HT-29 (cell line): ENCODE data around the gene FBLN1. TPM values are rescaled to one million over a fixed set of nuclear protein-coding genes. Genes with fewer than 3 reads are reported as not detected.
"Not testable (repeated sequence)": the region's sequence is repeated elsewhere in the genome, so short reads cannot be mapped to it uniquely, and the experiment has no call there.

ENCODE experiments used
- DNase-seq: peaks from one replicate; pipeline ENCODE4 v3.0.0-alpha.2; 2015; ENCODE audit warnings: low spot score
- total RNA-seq: library from RNA; depleted of rRNA; stranded (reverse); fragments of >200 nt; shearing (Covaris generic); gene quantifications from 2 replicates; pipeline ENCODE4 v1.2.3, GENCODE V29; 2014; rRNA removed

FBLN1 gene, protein sequence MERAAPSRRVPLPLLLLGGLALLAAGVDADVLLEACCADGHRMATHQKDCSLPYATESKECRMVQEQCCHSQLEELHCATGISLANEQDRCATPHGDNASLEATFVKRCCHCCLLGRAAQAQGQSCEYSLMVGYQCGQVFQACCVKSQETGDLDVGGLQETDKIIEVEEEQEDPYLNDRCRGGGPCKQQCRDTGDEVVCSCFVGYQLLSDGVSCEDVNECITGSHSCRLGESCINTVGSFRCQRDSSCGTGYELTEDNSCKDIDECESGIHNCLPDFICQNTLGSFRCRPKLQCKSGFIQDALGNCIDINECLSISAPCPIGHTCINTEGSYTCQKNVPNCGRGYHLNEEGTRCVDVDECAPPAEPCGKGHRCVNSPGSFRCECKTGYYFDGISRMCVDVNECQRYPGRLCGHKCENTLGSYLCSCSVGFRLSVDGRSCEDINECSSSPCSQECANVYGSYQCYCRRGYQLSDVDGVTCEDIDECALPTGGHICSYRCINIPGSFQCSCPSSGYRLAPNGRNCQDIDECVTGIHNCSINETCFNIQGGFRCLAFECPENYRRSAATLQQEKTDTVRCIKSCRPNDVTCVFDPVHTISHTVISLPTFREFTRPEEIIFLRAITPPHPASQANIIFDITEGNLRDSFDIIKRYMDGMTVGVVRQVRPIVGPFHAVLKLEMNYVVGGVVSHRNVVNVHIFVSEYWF
- 0.43 and 0.63 TPM in 2 replicates for total RNA-seq

DNA sequence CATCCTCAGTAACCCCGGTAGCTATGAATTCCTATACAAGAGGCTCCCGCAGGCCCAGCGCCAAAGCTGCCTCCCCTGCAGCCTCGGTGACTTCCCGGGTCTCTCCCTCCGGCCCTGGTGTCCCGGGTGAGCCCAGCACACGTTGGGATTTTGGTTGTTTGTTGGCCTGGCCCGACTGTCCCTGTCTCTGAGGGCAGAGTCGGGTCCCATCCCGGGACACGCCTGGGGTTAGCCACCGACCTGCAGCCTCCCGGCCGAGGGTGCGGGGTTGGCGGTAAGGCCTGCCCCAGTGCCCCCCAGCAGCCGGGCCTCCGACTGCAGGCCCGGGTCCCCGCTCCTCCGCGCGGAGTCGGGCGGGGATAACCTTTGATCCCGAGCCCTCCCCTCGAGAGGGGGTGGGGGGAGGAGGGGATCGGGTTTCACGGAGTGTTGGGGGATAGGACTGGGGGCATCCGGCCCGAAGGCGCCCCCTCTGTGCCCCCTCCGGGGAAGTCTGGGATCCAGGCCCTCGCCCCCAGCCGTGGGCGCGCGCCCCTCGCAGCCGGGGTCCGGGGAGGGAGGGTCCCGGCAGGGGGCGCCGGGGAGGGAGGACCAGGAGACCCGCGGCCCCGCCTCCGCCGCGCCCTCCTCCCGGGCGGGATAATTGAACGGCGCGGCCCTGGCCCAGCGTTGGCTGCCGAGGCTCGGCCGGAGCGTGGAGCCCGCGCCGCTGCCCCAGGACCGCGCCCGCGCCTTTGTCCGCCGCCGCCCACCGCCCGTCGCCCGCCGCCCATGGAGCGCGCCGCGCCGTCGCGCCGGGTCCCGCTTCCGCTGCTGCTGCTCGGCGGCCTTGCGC is at the start of gene FBLN1:
Gene FBLN1 (plus strand): TSS at position 669 of the 835 bp plus-strand sequence. CDS start 103 bp downstream, at position 772.
- no peak for DNase-seq

DNA sequence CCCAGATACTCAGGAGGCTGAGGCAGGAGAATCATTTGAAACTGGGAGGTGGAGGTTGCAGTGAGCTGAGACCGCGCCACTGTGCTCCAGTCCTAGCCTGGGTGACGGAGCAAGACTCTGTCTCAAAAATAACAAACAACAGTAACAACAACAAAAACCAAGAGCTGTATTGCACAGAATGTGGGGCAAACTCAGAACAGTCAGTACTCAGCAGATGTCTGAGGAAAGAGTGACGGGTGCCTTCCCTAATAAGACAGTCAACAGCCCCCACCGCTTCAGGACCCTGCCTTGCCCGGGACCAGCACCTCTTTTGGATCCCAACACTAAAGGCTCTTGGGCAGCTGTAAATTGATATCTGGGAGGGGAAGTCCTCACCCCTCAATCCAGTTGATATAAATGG is 48.9 kb upstream of the FBLN1 start:
- DNase-seq = no peak

DNA sequence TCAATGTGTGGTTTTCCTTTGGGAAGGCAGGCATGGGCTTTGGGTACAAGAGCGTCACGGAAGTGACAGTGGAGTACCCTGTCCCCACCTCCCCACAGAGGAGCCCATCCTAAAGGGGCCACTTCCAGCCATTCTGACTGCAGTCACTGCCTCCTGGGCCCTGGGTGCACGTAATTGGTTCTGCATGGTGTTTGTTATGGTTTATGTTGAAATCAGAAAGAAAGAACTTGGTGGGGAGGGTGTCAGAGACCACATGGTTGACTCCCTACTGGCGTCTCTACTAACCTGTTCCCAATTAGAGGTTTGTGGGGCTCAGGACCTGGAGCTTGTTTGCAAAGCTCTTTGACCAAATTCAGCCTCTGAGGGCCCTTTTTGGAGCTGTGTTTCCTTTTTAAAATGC is 48.4 kb upstream of the FBLN1 start:
- no peak for DNase-seq

DNA sequence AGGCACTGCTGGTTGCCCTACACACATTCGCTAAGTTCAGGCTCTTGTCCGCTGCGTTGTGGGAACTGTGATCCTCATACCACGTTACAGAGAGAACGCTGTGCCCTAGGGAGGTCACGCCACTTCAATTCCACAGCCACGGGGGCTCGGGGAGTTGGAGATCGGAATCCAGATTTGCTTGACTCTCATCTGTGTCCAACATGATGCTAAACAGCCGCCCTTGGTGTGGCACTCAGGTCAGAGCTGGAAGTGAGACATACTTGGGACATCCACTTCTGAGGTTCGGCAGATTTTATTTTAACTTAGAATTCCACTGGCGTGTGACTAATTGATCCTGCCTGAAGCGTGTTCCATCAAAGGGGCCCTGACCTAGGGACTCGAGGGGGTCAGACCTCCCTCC is 47.5 kb upstream of the FBLN1 start:
- DNase-seq = no peak

DNA sequence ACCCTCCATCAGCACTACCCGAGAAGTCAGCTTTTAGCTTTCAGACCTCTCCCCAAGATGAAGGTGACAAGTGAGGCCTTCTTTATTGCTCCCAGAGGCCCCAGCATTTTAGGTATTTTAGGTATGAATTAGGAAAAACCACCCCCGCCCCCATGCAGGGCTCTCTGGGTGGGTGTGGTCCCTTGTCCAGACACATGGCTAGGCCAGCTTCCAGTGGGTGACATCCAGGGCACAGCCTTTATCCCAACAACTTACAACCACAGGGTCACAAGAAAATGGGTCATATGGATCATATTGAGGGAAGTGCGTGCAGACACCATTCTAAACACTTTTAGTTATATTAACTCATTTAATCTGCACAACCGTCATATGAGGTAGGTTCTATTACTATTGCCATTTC is 47.1 kb upstream of the FBLN1 start:
- DNase-seq = no peak

DNA sequence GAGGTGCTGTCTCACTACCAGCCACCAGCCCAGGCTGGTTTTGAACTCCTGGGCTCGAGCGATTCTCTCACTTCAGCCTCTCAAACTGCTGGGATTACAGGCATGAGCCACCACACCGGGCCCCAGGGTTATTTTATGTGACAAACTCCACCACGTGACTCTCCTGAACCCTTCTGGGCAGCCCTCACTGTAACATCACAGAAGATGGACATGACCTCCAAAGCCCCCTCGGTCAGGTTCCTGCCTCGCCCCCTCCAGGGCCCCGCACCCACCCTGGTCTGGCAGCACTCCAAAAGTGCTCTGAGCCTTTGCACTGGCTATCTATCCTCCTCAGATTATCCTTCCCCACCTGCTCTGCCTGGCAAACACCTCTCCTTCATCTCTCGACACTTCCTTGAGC is 45.9 kb upstream of the FBLN1 start:
- no peak for DNase-seq

DNA sequence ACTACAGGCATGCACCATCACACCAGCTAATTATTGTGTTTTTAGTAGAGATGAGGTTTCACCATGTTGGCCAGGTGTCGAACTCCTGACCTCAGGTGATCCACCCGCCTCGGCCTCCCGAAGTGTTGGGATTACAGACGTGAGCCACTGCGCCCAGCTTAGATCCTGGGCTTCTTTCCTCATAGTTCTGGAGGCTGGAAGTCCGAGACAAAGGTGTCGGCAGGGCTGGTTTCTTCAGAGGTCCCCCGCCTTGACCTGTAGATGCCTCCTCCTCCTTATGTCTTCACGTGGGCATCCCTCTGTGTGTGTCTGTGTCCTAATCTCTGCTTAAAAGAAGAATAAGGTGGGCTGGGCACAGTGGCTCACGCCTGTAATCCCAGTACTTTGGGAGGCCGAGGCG is 44.2 kb upstream of the FBLN1 start:
- DNase-seq = no peak

DNA sequence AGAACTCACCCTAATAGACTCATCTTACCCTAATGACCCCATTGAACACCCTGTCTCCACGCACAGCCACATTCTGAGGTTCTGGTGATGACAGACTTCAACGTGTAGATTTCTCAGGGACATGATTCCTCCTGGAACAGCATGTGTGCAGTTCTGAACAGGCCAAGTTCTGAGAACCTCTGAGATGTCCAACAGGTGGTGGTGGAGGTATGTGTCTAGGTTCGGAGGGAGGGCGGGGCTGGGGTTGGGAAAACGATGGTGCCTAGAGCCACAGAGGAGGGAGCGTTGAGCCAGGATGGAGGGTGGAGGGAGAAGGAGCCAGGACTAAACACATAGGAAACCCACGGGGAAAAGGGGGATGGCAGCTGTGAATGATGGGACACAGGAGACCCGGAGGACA is 43.4 kb upstream of the FBLN1 start:
- no peak for DNase-seq

DNA sequence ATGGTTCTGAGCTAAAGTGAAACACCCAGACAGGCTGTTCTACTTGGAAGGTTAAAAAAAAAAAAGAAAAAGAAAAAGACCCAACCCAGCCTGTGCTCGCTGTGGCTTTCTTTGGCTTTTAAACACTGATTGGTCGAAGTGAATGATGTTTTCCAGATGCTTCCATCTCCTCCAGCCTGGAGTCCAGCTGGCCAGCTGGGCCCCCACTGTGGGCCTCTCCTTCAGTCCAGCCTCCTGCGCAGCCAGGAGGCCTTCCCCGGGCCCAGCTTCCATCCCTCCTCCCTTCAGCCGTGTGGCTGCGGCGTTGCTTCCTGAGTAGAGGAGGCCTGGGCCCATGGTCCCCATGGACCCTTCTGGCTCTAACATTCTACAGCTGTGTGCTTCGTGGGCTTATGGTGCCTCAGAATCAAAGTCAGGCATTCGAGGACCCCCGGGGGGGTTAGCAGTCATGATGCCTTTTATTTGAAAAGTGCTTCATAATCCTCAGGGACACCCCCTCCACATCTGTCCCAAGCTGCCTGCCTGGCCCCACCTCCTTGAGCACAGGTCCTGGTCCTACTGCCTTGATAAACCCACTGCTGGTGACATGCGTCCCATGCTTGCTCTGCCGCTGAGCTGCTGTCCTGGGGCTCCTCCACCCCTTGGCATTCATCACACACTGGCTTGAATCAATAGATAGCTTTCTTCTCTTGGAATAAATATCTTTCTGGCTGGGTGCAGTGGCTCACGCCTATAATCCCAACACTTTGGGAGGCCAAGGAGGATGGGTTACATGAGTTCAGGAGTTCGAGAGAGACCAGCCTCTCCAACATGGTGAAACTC is 42.2 kb upstream of the FBLN1 start:
- no peak for DNase-seq

DNA sequence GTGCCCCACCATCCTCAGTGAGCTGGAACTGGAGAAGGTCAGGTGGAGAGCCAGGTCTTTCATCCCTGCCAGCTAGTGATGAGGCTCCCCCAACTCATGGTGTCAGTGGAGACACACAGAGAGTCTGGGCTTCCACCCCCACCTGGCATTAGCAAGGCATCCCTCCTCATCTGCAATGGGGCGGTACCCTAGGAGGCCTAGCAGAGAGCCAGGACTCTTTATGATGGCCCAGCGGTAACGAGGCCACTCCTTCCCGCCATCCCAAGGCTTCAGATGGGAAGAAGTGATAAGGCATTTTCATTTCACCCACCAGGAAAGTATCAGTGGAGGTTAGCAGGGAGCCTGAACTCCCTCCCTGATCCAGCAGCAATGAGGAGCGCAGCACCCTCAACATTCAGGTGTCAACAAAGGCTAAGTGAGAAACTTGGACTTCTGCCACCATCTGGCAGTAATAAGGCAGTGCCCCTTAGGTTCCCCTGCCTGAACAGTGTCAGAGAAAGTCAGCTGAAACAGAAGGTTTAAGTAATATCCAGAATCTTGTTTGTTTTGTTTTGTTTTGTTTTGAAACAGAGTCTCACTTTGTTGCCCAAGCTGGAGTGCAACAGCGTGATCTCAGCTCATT is 40.5 kb upstream of the FBLN1 start:
- peak; percentile 48 for DNase-seq

DNA sequence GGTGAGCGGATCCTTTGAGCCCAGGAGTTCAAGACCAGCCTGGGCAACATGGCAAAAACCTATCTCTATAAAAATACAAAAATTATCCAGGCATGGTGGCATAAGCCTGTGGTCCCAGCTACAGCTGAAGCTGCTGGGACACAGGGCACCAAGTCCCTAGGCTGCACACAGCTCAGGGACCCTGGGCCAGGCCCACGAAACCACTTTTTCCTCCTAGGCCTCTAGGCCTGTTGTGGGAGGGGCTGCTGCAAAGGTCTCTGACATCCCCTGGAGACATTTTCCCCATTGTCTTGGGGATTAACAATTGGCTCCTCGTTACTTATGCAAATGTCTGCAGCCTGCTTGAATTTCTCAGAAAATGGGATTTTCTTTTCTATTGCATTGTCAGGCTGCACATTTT is 39.0 kb upstream of the FBLN1 start:
- DNase-seq = not testable (repeated sequence)

DNA sequence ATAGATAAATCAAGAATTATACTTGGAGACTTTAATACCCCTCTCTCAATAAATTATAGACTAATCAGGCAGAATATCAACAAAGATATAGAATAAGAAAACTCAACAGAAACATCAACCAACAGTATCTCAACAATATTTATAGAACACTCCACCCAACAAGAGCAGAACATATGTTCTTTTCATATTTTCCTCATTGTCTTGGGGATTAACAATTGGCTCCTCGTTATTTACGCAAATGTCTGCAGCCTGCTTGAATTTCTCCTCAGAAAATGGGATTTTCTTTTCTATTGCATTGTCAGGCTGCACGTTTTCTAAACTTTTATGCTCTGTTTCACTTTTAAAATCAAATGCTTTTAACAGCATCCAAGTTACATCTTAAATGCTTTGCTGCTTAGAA is 37.0 kb upstream of the FBLN1 start:
- DNase-seq = no peak

DNA sequence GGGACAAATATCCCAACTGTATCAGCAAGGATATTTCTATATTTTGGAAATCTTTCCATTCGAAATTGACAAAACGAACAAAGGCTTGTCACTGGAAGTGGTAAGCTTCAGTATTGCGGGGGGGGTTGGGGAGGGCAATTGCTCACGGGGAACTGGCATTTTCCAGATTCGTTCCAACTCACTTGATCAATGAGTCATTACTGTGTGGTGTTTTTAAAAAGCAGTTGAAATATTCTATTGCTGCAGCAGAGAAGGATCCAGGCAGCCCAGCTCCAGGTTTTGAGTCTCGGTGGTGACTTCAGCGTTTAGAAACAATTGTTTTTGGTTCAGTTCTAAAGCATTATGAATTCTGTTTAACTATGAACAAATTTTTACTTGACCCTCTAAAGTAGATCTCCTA is 33.8 kb upstream of the FBLN1 start:
- no peak for DNase-seq

DNA sequence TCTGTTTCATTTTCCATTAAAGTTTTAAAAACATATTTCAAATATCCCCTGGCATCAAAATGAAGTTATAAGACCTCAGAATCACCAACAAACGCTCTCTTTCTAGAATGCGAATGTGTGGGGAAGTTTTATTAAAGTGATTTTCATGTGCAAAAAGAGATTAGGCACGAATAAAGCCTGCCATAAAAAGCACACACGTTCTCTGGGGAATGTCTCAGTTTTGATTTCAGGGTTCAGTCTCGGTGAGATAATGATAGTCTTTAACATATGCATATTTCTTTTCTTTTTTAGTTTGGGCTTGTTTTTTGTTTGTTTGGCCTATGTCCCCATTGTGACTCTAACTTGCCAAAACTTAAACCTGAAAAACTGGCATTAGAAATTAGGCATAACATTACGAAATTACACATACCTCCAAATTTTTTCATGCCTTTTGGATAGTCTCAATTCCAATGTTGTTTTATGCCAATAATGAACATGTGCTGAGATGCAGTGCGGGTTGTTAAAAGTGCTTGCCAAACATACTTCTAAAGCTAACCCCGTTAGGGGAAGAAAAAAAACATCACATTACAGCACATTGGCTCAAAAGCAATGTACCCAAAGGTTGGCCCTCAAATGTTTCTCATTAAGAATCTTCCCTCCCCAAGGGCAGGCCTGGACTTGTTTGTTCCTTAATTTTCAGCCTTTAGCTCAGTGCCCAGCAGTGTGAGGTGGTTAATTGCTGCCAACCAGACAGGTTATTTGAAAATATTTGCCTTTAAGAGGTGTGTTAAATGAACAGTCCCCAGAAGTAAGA is 33.2 kb upstream of the FBLN1 start:
- DNase-seq = no peak

DNA sequence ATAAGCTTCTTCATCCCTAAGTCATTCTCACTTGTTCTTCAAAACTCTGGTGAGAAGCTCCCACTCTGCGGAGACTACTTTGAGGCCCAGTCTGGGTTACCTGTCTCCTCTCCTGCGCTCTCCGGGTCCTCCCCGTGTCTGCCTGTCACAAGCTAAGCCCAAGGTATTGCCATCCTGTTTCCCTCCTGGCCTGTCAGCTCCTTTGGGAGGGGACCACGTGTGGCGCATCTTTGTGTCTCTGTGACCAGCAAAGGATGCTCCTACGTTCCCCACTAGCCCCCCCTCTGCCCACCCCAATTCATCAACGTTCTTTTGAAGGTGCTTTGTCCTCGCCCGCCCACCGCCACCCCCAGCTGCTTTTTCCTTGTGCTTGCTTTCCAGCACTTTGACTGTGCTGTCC is 31.8 kb upstream of the FBLN1 start:
- no peak for DNase-seq

DNA sequence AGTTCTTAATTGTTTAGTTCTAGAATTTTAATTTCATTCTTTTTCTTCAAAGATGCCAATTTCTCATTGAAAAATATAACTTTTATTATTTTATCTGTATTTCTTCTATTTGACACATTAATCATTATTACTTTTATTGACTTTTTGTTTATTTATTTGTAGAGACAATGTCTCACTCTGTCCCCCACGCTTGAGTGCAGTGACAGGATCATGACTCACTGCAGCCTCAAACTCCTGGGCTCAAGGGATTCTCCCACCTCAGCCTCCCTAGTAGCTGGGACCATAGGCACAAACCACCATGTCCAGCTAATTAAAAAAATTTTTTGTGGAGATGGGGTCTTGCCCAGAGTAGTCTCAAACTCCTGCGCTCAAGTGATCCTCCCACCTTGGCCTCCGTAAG is 30.3 kb upstream of the FBLN1 start:
- DNase-seq = no peak

DNA sequence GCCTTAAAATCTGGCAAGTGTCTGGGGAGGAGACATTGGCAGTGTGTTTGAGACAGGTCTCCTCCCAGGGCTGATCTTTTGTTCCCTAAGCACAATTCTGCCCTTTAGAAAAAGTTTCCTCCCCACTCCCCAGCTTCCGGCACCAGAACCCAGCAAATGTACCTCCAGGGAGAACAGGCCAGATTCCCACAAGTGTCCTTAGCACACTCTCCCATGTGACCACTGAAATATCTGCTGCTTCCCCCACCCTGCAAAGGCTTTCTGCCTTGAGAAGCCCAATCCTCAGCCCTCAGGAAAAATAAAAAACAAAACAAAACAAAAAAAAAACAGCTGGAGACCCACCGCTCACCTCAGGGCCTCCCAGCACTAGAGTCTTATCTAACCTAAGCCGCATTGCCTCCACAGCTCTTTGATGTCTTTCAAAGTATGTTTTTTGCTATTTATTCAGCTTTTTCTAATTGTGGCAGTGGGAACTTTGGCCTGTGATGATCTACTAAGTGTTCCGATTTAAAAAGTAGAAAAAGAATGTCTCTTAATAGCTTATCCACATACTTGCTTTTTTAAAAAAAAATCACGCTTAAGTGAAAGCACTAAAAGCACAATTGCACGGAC is 29.0 kb upstream of the FBLN1 start:
- DNase-seq = no peak

DNA sequence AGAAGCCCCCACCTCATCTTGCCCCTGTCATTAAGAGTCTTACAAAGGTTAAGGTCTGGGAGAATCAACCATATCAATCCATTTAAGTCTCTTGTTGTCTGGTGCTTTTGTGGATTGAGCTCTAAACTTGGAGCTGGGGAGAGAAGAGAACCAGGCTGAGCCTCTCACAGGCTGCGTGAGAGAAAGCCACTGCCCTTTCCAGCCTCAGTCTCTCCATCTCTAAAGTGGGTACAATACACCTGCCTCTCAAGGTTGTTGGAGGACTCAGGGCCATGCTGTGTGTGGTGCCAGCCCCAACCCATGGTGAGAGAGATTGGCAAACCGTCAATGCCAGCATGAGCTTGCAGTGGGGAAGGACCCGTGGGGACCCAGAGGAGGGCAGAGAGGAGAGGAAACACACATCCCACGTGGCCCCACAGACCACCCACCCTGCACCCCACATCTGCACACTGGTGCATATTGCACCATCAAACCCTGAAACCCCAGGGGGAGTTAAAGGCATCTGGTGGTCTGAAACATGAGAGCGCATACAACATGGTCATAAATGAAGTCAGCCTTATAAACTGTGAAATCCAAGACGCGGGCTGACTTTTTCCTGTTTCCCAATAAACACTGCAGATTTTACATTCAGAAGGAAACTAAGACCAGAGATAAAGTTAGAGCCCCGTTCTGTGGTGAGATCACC is 27.5 kb upstream of the FBLN1 start:
- no peak for DNase-seq
